NCI-H1436 treated with DMSO at 0.1 percent for 48 hours (cell line): ENCODE measurements around the gene FHOD3.

ENCODE experiments used
- DNase-seq: peaks from one replicate; lab custom pipeline; 2025; lab: John Stamatoyannopoulos, UW

FHOD3 gene

GRCh38 chr18:36323421-36323820 lies 25.9 kb downstream of the FHOD3 start:
- DNase-seq: no peak

- DNase-seq: no peak
Measured at GRCh38 chr18:36325846-36326245, 28.3 kb downstream of the FHOD3 start.

DNA sequence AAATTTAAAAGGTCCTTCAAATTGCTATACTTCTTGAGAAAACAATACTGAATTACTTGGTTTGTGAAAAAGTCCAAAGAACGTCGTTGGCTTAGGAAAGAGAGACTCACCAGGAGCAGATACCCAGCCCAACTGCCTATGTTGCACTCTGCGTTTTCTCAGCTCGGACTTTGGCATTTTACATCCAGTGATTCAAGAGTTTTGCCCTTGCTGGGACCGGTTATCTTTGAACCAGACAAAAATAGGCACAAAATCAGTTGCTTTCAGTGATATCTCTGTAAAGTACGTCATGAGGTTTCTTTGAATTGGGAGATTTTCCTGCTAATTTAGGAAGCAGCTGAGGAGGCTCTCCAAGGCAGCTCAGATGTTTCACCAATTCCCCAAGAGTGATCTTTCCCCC lies 29.3 kb downstream of the FHOD3 start:
- DNase-seq: no peak

DNA sequence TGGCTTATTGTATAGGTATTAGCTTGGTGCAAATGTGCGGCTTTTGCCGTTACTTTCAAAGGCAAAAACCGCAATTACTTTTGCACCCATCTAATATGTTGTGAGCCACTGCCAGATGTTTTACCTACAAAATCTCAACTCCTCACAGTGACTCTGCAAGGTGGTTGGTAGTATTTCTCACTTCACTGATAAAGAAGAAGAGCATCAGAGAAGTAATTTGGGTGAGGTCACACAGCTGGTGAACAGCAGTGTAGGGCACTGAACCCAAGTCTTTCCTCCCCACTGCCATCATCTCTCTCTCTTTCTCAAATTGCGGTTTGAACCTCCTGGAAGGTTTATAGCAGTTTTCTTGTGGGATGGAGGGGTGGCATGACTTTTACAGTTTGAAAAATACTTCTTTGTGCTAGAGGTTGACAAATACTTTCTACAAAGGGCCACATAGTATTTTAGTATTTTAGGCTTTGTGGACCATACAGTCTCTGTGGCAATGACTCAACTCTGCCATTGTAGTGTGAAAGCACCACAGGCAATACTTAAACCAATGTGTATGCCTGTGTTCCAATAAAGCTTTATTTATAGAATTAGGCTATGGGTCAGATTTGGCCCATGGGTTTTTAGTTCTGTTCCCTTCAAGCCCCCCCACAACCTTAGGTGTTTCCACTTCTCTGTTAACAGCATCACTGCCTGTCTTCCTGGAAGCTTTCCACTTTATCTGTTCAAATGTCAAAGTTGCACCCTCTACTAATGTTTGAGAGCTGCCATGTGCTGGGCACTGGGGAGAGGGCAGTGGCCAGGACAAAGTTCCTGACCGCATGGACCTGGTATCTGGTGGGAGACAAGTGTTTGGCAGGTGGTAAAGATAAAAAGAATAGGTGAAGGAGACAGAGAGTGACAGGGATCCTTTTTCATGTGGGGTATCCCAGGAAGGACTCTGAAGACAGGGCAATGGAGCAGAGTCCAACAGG lies 30.1 kb downstream of the FHOD3 start:
- DNase-seq: no peak

GRCh38 chr18:36328385-36328858 lies 30.9 kb downstream of the FHOD3 start:
- DNase-seq: no peak

DNA sequence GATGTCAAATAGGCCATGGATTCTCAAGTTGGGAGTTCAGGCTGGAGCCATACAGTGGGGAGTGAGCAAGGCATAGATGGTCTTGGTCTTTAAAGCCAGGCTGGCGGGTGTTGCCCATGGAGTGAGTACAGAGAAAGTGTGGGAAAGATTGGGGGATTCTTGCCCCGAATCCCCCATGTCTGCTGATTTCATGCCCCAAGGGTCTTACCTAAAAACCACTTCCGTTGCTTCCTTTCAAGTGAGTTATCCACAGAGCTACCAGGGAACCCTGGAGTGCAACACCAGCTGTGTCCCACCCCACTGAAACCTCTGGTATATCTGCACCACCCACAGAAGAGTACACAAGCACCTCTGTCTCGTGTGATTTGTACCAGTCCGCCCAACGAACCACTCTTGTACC lies 31.4 kb downstream of the FHOD3 start:
- no peak for DNase-seq

- DNase-seq: no peak
Measured at GRCh38 chr18:36329684-36330434, 32.3 kb downstream of the FHOD3 start.

- no peak for DNase-seq
Measured at GRCh38 chr18:36330435-36331052, 33.0 kb downstream of the FHOD3 start.

GRCh38 chr18:36331521-36331971 lies 34.0 kb downstream of the FHOD3 start:
- no peak for DNase-seq

- DNase-seq: no peak
Measured at GRCh38 chr18:36333414-36333813, 35.9 kb downstream of the FHOD3 start.

DNA sequence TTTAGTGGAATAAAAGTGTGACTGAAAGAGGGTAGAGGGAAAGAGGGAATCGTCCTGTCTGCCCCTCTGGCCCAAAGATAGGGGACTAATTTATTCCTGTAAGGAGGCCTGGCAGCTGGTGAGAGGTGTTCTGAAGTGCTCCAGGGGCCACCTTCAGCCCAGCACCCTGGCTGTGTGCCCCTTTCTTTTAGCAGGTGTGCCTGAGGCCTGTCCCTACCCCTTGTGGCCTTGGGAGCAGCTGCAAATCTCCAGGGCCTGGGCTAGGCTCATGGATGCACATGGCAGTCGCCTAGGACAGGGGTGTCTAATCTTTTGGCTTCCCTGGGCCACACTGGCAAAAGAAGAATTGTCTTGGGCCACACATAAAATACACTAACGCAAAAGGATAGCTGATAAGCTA lies 37.3 kb downstream of the FHOD3 start:
- no peak for DNase-seq

DNA sequence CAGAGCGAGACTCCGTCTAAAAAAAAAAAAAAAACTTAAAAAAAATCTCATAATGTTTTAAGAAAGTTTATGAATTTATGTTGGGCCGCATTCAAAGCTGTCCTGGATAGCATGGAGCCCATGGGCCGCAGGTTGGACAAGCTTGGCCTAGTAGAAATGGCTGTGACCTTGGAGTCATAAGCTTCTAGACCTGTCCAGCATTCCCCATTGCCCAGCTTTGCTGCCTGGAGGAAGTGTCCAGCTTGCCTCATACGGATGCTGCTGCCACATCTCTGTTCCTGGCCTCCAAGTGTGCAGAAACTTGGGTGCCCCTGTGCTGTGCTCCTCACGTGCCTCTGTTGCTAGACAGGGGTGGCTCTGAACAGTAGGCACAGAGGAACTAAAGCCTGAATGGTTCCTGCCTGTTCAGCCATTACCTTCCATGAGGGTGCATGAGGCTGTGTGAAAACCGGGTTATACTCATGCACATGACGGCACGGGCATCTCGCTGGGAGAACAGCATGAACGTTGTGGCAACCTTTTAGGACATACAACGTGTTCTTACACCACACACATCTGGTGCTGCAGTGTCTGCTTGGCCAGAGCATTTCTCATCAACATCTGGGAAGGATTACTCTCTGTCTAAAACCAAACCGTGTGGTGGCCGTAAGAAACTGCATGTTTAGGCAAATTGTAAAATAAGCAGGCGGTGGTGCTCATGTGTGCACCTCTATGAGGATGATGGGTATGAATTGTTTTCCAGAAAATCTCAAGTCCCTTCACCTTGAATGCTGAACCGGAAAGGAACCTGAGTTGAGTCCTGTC lies 38.2 kb downstream of the FHOD3 start:
- no peak for DNase-seq

DNA sequence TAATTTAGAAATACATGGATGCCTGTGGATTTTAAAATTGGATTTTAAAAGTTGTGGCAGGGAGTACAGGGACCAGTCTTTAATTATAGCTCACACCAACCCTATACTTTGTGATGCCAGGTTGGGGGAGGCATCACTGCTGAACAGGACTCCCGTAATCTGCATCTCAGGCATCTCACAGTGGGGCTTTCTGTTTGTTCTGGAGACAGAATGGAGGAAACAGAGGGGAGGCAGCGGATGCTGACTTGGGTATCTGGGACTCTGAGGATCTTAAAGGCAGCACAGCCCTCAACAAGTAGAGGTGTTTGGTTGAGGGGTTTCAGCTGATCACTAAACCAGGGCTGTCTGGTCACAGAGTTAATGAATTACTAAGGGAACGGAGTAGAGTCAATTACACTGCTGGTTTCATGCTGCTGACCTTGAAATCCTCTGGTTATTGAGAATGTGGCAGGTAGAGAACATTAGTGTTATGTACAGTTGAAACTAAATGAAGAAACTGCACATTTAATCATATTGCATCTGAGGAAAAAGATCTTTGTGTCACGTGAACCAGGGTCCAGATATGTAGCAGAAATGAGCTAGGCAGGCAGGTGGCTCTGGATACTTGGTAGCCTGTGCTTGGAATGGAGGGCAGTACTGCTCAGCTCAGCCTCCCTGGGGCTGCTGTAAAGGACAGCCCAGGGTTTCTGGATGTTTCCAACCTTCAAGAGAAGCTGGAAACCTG lies 40.3 kb downstream of the FHOD3 start:
- DNase-seq: no peak

GRCh38 chr18:36338403-36338933 lies 41.0 kb downstream of the FHOD3 start:
- DNase-seq: no peak

DNA sequence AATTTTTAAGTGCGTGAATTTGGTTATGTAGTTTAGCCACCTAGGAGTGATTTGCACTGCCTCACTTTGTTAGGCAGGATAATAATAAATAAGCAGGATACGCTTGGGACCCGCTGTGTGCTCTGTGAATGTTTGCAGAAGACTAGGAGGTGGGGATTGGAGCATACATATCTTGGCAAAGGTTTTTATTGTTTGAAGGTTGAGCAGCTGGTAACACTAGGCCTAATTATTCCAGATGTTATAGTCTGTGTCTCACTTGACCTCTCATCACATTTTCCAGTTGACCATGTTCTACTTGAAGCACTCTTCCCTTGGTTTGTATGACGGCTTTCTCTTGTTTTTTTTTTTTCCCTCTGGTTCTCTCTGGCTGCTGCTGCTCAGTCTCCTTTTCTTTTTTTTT lies 42.7 kb downstream of the FHOD3 start:
- DNase-seq: no peak

GRCh38 chr18:36341944-36342343 lies 44.4 kb downstream of the FHOD3 start:
- DNase-seq: no peak

DNA sequence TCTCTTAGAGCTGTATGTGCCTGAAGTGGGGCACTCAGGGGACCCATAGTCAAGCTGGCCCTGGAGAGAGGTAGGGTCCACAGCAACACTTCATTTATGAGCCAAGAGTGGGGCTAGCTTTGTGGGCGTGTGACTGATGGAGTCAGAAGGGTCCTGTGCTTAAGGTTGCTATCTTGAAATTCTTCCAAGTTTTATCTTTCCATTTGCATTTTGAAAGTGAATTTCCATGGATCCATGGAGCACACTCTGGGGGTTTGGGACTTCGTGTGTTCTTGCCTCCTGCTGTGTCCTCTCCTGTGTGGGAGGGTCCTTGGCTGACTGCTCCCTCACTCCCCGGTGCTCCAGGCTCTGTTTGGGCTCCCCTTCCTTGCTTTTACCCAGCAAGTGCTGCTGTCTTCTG lies 50.8 kb downstream of the FHOD3 start:
- no peak for DNase-seq

GRCh38 chr18:36348971-36349417 lies 51.5 kb downstream of the FHOD3 start:
- no peak for DNase-seq

DNA sequence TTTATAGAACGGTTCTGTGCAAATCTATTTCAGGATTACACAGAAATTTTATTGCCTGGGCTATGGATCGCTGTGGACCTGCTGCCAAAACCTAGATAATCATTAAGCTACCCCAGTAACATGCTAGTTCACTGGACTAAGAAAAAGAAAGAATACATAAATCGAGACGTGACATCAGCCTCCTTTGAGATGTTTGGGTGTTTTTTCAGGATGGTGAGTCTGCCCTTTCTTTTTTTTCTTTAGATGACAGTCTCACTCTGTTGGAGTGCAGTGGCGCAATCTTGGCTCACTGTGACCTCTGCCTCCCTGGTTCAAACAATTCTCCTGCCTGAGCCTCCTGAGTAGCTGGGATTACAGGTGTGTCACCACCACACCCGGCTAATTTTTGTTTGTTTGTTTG lies 52.0 kb downstream of the FHOD3 start:
- DNase-seq: no peak

DNA sequence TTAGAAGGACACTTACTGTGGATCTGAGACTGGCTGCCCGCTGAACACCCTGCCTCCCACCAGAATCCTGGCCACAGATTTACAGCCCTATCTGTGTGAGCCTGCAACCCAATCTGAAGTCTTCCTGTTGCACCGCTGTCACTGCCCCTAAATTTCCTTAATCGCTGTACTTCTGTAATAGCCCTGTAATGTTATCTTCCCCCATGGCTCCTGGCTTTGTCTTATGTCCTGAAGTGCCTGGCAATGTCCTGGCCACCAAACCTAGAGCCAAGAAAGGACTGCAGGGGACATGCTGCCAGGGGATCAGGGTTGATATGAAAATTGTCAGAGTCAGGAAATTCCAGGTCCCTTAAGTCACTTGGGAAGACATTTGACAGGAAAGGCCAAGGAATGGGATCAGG lies 52.7 kb downstream of the FHOD3 start:
- no peak for DNase-seq
